Mesendoderm (in vitro differentiated cells): ENCODE measurements around the gene TCHHL1.

Experiments used
- DNase-seq: peaks from one replicate; pipeline ENCODE4 v3.0.0; 2013
- H2AK5ac ChIP-seq: 2 replicates; pipeline ENCODE4 v1.6.1; 2013; ENCODE audit warnings: low read length, inconsistent platforms
- H2BK120ac ChIP-seq: 2 replicates; pipeline ENCODE4 v1.6.1; 2013; ENCODE audit warnings: low read depth, mild to moderate bottlenecking, low read length, moderate library complexity, mixed read lengths
- H2BK15ac ChIP-seq: replicated peaks from 2 replicates; pipeline ENCODE4 v1.6.1; 2013; ENCODE audit warnings: low read depth, mild to moderate bottlenecking, moderate library complexity
- H2BK5ac ChIP-seq: 2 replicates; pipeline ENCODE4 v1.6.1; 2013; ENCODE audit warnings: low read length, inconsistent platforms
- H3K18ac ChIP-seq: 2 replicates; pipeline ENCODE4 v1.6.1; 2013; ENCODE audit warnings: mild to moderate bottlenecking, low read length, mixed read lengths
- H3K23ac ChIP-seq: one replicate; pipeline ENCODE4 v1.6.1; 2013; ENCODE audit warnings: low read length
- H3K27ac ChIP-seq: 2 replicates; pipeline ENCODE4 v1.5.1; 2013; ENCODE audit warnings: low read depth, mild to moderate bottlenecking, inconsistent platforms, low read length, moderate library complexity
- H3K27me3 ChIP-seq: 2 replicates; pipeline ENCODE4 v1.6.1; 2013; ENCODE audit warnings: low read length, control low read depth, mild to moderate bottlenecking, inconsistent platforms; ENCODE audit not compliant: insufficient read depth, poor library complexity
- H3K36me3 ChIP-seq: 2 replicates; pipeline ENCODE4 v1.6.1; 2013; ENCODE audit warnings: low read length, inconsistent platforms; ENCODE audit not compliant: control insufficient read depth, insufficient read depth
- H3K4ac ChIP-seq: one replicate; pipeline ENCODE4 v1.6.1; 2013; ENCODE audit warnings: low read depth, mild to moderate bottlenecking, low read length, moderate library complexity
- H3K4me1 ChIP-seq: 2 replicates; pipeline ENCODE4 v1.6.1; 2013; ENCODE audit warnings: low read depth, low read length, inconsistent platforms; ENCODE audit not compliant: control insufficient read depth
- H3K4me2 ChIP-seq: 2 replicates; pipeline ENCODE4 v1.6.1; 2013; ENCODE audit warnings: low read length
- H3K4me3 ChIP-seq: 2 replicates; pipeline ENCODE4 v1.5.1; 2013; ENCODE audit warnings: mild to moderate bottlenecking, low read length
- H3K56ac ChIP-seq: one replicate; pipeline ENCODE4 v1.6.1; 2013; ENCODE audit warnings: low read length
- H3K79me1 ChIP-seq: 2 replicates; pipeline ENCODE4 v1.6.1; 2013; ENCODE audit warnings: low read length, inconsistent platforms
- H3K79me2 ChIP-seq: 2 replicates; pipeline ENCODE4 v1.6.1; 2013; ENCODE audit warnings: mild to moderate bottlenecking, low read length; ENCODE audit not compliant: control insufficient read depth, insufficient read depth
- H3K9ac ChIP-seq: 2 replicates; pipeline ENCODE4 v1.6.1; 2013; ENCODE audit warnings: low read length, inconsistent platforms
- H4K5ac ChIP-seq: one replicate; pipeline ENCODE4 v1.6.1; 2013; ENCODE audit warnings: low read length
- H4K8ac ChIP-seq: one replicate; pipeline ENCODE4 v1.6.1; 2013; ENCODE audit warnings: low read depth, mild to moderate bottlenecking, control low read depth, low read length, moderate library complexity
- WGBS: extraction: QIAGEN DNeasy Blood & Tissue Kit; methylation state at CpG from one replicate; pipeline ENCODE4 v1.1.7; 2013; ENCODE audit warnings: low lambda C conversion rate, missing lambda C conversion rate; ENCODE audit not compliant: insufficient coverage; ENCODE audit errors: extremely low coverage; 5-methylcytosine and 5-hydroxymethylcytosine counted together

Gene TCHHL1

DNA sequence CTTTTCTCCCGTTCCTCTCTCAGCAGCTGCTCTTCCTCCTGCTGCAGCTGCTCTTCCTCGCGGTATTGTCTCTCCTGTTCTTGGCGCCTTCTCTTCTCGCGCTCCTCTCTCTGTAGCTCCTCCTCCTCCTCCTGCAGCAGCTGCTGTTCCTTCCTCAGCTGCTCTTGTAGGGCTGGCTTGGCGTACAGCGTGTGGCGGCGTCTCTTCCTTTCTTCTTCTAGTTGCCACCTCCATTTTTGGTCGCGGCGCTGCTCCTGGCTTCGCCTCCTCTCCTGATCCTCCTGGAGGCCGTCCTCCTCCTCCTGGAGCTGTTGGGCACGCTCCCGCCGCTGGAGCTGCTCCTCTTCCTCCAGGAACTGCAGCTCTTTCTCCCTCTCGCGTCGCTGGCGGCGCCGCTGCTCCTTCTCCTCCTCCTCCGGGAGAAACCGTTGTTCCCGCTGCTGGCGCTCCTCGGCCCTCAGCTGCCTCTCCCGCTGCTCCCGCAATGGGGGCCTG lies 21.5 kb upstream of the TCHHL1 start:
- Histone ChIP-seq H3K79me2 (no peaks in the 10 kb centered on the region), H3K4me3 (no peak overlapping the region), H3K79me1 (no peaks in the 10 kb centered on the region), H2AK5ac (no peak overlapping the region), H3K18ac (no peak overlapping the region), H2BK15ac (no peak overlapping the region), H2BK120ac (no peak overlapping the region), H4K8ac (no peak overlapping the region), H2BK5ac (no peak overlapping the region), H4K5ac (no peak overlapping the region), H3K4me2 (no peak overlapping the region), H3K27ac (no peak overlapping the region), H3K23ac (no peak overlapping the region), H3K56ac (no peak overlapping the region), H3K36me3 (no peaks in the 10 kb centered on the region), H3K4me1 (no peaks in the 10 kb centered on the region), H3K4ac (no peak overlapping the region), H3K27me3 (peaks cover 60% of the 10 kb centered on the region), H3K9ac (no peak overlapping the region)
- WGBS, result no CpG with 5 or more reads among the region's 31 CpGs
- peak; percentile 57 for DNase-seq

GRCh38 chr1:152109998-152110294 lies 21.1 kb upstream of the TCHHL1 start:
- Histone ChIP-seq H3K4me1 (no peaks in the 10 kb centered on the region), H4K8ac (no peak overlapping the region), H3K4me3 (no peak overlapping the region), H2AK5ac (no peak overlapping the region), H3K18ac (no peak overlapping the region), H3K4ac (no peak overlapping the region), H3K56ac (no peak overlapping the region), H3K36me3 (no peaks in the 10 kb centered on the region), H4K5ac (no peak overlapping the region), H2BK15ac (no peak overlapping the region), H3K23ac (no peak overlapping the region), H2BK120ac (no peak overlapping the region), H3K79me1 (no peaks in the 10 kb centered on the region), H3K27ac (no peak overlapping the region), H3K4me2 (no peak overlapping the region), H3K27me3 (peaks cover 60% of the 10 kb centered on the region), H3K9ac (no peak overlapping the region), H2BK5ac (no peak overlapping the region), H3K79me2 (no peaks in the 10 kb centered on the region)
- no peak for DNase-seq
- WGBS, result no CpG with 5 or more reads among the region's 15 CpGs

GRCh38 chr1:152109231-152109997 lies 20.6 kb upstream of the TCHHL1 start:
- H2BK15ac ChIP-seq, result no peak overlapping the region

DNA sequence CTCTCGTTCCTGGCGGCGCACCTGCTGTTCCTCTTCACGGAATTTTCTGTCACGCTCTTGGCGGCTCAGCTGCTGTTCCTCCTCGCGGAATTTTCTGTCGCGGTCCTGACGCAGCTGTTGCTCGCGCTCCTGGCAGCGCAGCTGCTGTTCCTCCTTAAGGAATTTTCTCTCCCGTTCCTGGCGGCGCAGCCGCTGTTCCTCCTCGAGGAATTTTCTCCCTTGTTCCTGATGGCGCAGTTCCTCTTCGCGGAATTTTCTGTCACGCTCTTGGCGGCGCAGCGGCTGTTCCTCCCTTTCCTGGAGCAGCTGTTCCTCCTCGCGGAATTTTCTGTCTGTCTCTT lies 20.0 kb upstream of the TCHHL1 start:
- H3K56ac ChIP-seq, result no peak overlapping the region
- H3K4me3 ChIP-seq, result no peak overlapping the region

More at GRCh38 chr1:152109231-152109997, 20.6 kb upstream of the TCHHL1 start:
- no peak overlapping the region for H4K5ac ChIP-seq
- no peak overlapping the region for H3K18ac ChIP-seq
- no peak overlapping the region for H3K4ac ChIP-seq
- no peak overlapping the region for H3K4me3 ChIP-seq
- H2BK120ac ChIP-seq, result no peak overlapping the region
- peak; percentile 21 for DNase-seq
- WGBS, result no CpG with 5 or more reads among the region's 31 CpGs
- H2BK5ac ChIP-seq, result no peak overlapping the region
- no peaks in the 10 kb centered on the region for H3K4me1 ChIP-seq
- no peak overlapping the region for H2AK5ac ChIP-seq
- H3K79me1 ChIP-seq, result no peaks in the 10 kb centered on the region
- no peak overlapping the region for H3K9ac ChIP-seq
- no peaks in the 10 kb centered on the region for H3K79me2 ChIP-seq
- H4K8ac ChIP-seq, result no peak overlapping the region
- no peaks in the 10 kb centered on the region for H3K36me3 ChIP-seq
- H3K27ac ChIP-seq, result no peak overlapping the region
- no peak overlapping the region for H3K4me2 ChIP-seq
- H3K27me3 ChIP-seq, result peaks cover 60% of the 10 kb centered on the region
- no peak overlapping the region for H3K56ac ChIP-seq
- no peak overlapping the region for H3K23ac ChIP-seq

DNA sequence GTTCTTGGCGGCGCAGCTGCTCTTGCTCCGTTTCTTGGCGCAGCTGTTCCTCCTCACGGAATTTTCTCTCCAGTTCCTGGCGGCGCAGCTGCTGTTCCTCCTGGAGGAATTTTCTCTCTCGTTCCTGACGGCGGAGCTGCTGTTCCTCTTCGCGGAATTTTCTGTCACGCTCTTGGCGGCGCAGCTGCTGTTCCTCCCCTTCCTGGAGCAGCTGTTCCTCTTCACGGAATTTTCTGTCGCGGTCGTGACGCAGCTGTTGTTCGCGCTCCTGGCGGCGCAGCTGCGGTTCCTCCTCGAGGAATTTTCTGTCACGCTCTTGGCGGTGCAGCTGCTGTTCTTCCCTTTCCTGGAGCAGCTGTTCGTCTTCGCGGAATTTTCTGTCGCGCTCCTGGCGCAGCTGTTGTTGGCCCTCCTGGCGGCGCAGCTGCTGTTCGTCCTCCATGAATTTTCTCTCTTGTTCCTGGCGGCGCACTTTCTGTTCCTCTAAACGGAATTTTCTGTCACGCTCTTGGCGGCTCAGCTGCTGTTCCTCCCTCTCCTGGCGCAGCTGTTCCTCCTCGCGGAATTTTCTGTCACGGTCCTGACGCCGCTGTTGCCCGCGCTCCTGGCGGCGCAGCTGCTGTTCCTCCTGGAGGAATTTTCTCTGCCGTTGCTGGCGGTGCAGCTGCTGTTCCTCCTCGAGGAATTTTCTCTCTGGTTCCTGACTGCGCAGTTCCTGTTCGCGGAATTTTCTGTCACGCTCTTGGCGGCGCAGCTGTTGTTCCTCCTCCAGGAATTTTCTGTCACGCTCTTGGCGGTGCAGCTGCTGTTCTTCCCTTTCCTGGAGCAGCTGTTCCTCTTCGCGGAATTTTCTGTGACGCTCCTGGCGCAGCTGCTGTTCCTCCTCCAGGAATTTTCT lies 19.4 kb upstream of the TCHHL1 start:
- H4K8ac ChIP-seq, result no peak overlapping the region
- no peak overlapping the region for H3K4me3 ChIP-seq
- H3K79me1 ChIP-seq, result no peaks in the 10 kb centered on the region
- no peak overlapping the region for H3K23ac ChIP-seq
- H3K27ac ChIP-seq, result no peak overlapping the region
- no peak overlapping the region for H2BK5ac ChIP-seq
- no peaks in the 10 kb centered on the region for H3K36me3 ChIP-seq
- H4K5ac ChIP-seq, result no peak overlapping the region
- H3K56ac ChIP-seq, result no peak overlapping the region
- H2BK120ac ChIP-seq, result no peak overlapping the region
- no peaks in the 10 kb centered on the region for H3K79me2 ChIP-seq
- peaks cover 54% of the 10 kb centered on the region for H3K27me3 ChIP-seq
- no peak overlapping the region for H3K18ac ChIP-seq
- H3K4ac ChIP-seq, result no peak overlapping the region
- H3K4me1 ChIP-seq, result no peaks in the 10 kb centered on the region
- no CpG with 5 or more reads among the region's 67 CpGs for WGBS
- H3K9ac ChIP-seq, result no peak overlapping the region
- H3K4me2 ChIP-seq, result no peak overlapping the region
- H2AK5ac ChIP-seq, result no peak overlapping the region
- H2BK15ac ChIP-seq, result no peak overlapping the region
- peak; percentile 74 for DNase-seq

More for the DNA sequence above, 20.0 kb upstream of the TCHHL1 start:
- H2BK120ac ChIP-seq, result no peak overlapping the region
- H3K18ac ChIP-seq, result no peak overlapping the region
- no peak overlapping the region for H2AK5ac ChIP-seq
- no peaks in the 10 kb centered on the region for H3K4me1 ChIP-seq
- no peak overlapping the region for H4K8ac ChIP-seq
- H3K79me1 ChIP-seq, result no peaks in the 10 kb centered on the region
- H3K79me2 ChIP-seq, result no peaks in the 10 kb centered on the region
- DNase-seq, result peak; percentile 28
- H3K27me3 ChIP-seq, result peaks cover 60% of the 10 kb centered on the region
- H3K36me3 ChIP-seq, result no peaks in the 10 kb centered on the region
- no peak overlapping the region for H3K4ac ChIP-seq
- no peak overlapping the region for H2BK15ac ChIP-seq
- WGBS, result no CpG with 5 or more reads among the region's 28 CpGs
- no peak overlapping the region for H3K9ac ChIP-seq
- H2BK5ac ChIP-seq, result no peak overlapping the region
- no peak overlapping the region for H3K27ac ChIP-seq
- H4K5ac ChIP-seq, result no peak overlapping the region
- H3K4me2 ChIP-seq, result no peak overlapping the region
- H3K23ac ChIP-seq, result no peak overlapping the region
